Measurements from ENCODE around the gene CACHD1.
"Not testable (repeated sequence)": the region's sequence is repeated elsewhere in the genome, so short reads cannot be mapped to it uniquely, and the experiment has no call there.

CACHD1 gene

DNA sequence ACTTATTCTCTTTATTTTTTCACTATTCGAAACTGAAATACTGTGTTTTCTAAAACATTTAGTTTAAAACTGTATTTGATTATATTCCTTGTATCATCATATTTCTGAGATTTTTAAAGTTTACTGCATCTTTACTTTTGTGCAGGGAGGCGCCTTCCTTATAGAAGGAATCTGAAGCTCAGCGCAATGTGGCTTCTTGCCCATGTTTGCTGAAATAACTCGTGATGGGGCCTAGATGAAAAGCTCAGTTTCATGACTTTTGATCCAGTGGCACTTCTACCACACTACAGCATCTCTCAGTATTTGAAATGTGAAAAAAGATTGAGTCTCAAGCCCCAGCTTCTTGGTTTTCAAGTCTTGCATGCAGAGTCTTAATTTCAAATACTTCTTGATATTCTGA, 28.4 kb downstream of the CACHD1 start:
- DNase-seq = no peak

DNA sequence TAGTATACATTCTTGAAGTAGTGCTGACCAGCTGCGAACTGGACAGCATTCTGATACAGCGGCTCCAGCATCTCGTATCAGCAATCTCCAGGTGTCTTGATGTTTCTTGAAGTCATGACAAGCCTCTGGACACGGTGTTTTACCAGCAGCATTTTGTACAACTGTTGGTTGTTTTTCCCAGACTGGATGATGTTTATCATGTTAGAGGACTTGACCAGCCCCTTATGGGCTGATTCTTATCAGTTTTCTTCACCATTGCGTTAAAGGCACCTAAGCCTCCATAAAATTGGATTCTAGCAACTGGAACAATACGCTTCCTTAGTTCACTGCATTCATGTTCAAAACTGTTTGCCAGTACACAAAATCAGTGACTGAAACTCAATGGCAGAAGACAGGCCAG, 29.1 kb downstream of the CACHD1 start:
- DNase-seq = no peak

DNA sequence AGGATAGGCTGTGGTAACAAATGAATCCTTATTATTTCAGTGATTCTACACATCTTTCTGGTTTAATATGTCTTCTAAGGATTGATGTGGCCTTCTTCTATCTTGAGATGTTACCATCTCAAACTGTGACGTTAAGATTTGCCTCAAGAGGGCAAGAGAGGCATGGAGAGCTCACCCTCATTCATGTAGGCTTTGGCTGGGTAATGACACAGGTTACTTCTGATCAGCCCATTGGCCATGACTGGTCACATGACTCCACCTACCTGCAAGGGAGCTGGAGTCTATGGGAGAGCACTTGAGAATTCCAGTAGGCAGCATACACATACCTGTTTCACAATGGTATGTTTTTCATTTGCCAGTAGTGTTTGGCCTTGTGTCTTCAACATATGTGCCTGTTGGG, 30.0 kb downstream of the CACHD1 start:
- no peak for DNase-seq

DNA sequence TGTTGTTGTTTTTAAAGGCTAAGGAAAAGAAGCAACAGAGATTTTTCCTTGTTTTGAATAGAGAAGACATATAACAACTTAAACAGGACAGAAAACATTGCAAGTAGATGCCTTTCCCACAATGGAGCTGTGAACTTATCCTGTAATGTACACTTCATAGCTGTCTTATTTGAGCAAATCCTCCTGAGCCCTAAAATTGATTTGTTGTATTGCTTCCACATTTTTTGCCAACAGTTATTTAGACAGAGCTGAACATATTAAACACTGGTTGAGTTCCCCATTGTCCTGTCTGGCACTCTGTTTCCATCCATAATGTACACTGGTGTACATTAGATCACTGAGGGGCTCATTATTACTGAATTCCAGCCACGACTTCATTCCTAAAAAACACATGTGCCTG, 32.2 kb downstream of the CACHD1 start:
- DNase-seq = no peak

DNA sequence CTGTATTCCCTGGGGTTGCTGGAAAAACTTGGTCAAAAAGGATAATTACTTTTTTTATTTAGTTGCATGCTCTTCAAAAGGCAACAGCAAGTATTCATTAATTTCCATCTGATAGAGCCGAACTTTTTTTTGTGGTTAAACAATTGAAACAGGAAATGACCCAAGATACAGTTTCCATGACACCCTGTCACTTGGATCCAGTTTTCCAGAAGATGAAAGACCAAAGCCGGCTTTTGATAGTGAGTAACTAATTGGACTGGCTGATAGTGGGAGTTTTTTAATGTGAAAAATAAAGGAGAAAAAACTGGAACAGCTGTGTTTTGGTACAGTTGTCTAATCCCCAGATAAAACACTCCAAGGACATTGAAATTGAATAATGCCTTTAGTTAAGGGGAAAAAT, 33.0 kb downstream of the CACHD1 start:
- no peak for DNase-seq

DNA sequence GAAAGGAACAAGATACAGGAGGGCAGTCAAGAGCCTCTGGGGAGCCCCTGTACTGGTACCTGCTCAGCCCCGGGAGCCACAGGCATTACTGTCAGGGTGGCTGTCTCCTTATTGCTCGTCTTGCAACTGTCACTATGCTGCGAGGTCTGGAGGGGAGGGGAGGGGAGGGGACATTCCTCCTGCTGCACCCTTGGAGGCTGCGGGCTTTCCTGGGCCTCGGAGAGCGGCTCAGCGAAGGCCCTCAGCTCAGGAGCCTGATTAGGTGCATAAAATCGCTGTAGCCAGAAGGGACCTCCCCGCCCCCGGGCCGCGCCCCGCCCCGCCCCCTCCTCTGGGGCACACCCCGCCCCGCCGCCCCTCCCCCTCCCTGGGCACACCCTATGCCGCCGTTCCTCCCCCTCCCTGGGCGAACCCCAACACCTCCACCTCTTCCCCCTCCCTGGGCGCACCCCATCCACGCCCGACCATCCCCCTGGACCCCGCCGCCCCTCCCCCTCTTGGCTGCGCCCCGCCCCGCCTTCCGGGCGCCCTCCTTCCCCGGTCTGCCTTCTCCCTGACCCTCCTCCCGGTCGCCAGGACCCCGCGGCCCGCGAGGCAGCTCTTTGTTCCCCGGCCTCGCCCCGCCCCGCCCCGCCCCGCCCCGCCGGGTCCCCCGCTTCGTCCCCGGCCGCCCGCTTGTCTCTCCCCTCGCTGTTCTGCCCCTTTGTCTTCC, 35.5 kb downstream of the CACHD1 start:
- no peak for DNase-seq

DNA sequence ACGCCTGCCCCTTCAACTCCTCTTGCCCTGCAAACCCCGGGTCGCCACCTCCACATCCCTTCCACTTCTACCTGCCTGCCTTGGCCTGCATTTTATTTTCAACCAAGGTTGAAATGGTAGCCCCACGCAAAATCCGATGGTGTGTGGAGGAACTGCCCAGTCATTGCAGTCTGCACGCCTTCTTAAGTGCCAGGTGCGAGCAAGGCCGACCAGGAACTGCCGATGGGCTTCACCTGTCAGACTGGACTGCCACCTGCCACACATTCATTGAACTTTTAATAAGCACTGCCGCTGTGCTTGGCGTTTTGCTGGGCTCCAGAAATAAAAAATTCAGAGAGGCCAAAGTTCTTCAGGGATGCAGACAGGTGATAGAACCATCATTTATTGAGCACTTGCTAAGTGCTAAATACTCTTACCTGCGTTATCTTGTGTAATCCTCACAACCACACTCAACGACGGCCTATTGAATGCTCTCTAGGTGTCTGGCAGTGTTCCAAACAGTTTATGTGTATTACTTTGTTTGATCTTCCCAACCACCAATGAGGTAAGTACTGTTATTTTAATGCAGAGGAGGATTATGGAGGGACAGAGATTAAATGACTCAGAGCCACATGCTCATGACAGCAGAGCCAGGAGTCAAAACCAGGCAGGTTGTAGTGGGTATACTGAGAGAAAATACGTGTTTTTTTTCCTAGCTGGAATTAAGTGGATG, 36.2 kb downstream of the CACHD1 start:
- no peak for DNase-seq

DNA sequence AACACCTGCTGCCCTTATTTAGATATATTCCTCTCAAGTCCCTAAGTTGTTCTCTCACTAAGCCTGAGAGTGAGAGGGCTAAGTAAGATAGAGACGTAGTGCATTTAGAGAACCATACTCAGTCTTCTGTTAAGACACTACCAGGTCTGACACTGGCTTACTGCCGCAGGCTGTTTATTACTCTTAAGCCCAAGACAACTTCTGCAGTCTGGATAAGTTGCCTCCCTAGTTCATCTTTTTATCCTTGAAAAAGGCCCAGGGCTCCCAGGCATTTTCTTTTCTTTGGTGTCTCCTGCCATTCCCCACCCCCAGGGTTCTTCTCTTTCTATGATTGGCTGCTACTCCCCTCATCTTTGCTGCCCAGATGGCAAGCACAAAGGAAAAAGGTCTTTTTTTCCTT, 38.7 kb downstream of the CACHD1 start:
- no peak for DNase-seq

- no peak for DNase-seq
Measured at GRCh38 chr1:64511044-64511443, 41.1 kb downstream of the CACHD1 start.

DNA sequence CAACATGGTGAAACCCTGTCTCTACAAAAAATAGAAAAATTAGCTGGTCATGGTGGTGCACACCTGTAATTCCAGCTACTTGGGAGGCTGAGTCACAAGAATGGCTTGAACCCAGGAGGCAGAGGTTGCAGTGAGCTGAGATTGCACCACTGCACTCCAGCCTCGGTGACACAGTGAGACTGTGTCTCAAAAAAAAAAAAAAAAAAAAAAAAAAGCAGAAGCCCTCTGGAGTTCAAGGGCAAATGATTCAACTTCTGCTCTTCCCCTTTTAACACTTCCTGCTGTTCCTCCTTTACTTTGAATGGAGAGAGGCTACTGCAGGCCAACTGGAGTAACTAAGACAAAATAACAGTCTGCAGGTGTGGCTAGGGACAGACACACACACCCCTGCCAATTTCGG, 42.3 kb downstream of the CACHD1 start:
- not testable (repeated sequence) for DNase-seq

DNA sequence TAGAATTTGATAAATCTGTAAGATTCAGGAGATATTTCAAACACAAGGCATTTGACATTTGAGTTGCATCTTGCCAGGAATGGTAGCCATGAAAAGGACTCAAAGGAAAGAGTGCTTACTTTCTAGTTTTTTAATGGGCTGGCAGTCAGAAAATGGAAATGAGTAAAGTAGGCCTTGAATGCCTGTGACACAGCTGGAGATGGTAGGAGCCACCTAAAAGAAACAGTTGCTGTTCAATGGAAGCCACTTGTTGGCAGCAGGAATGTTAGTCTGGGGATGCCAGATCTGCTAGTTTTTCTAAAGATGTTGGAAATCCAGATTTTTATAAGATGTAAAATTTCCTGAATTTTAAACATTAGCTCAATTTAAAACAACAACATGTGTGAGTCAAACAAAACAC, 43.6 kb downstream of the CACHD1 start:
- DNase-seq = no peak

GRCh38 chr1:64514197-64514765, 44.4 kb downstream of the CACHD1 start:
- no peak for DNase-seq

- no peak for DNase-seq
Measured at GRCh38 chr1:64515427-64515826, 45.5 kb downstream of the CACHD1 start.

DNA sequence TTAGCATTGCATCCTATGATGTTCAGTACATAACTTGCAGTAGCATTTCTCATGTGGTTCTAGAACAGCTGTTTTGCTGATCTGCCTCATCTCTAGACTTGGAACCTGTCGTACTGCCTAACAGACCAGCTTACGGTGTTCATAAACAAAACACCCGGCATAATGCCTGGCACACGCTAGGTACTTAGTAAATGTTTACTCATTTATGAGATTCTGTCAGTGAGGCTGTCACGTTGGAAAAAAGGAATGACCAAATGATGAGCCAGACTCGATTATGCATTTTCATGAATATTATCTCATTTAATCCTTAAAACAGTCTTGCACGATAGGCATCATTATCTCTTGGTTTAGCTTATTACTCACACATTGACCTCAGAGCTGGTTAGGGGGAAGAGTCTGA, 46.4 kb downstream of the CACHD1 start:
- no peak for DNase-seq

DNA sequence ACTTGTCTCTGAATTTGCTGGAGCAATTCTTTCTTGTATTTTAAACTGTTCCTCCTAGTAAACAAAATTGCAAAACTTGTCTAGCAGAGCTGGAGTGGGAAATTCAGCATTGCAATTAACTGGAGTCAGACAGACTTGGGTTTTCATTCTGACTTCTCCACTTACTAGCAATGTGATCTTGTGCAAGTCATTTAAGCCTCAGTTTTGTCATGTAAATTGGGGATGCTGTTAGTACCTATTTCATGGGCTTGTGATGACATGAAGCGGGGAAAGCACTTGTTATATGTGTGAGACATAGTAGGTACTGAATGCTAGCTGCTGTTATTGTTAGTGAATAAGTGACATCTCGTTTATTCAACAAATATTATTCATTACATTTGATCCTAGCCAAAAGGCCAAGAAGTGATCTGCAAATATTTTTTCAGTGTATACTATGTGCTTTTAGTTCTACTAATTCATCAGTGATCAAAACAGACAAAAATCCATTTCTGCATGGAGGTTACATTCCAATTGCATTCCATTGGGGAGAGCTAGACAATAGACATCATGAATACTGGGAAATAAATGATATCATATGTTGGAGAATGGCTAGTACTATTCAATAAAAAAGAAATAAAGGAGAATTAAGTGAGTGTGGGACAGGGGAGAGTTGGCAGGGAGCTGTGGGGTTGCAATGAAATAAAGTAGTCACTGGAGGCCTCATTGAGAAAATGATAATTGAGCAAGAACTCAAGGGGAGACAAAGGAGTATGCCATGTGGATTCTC, 47.1 kb downstream of the CACHD1 start:
- DNase-seq = no peak

GRCh38 chr1:64517640-64518039, 47.7 kb downstream of the CACHD1 start:
- no peak for DNase-seq

DNA sequence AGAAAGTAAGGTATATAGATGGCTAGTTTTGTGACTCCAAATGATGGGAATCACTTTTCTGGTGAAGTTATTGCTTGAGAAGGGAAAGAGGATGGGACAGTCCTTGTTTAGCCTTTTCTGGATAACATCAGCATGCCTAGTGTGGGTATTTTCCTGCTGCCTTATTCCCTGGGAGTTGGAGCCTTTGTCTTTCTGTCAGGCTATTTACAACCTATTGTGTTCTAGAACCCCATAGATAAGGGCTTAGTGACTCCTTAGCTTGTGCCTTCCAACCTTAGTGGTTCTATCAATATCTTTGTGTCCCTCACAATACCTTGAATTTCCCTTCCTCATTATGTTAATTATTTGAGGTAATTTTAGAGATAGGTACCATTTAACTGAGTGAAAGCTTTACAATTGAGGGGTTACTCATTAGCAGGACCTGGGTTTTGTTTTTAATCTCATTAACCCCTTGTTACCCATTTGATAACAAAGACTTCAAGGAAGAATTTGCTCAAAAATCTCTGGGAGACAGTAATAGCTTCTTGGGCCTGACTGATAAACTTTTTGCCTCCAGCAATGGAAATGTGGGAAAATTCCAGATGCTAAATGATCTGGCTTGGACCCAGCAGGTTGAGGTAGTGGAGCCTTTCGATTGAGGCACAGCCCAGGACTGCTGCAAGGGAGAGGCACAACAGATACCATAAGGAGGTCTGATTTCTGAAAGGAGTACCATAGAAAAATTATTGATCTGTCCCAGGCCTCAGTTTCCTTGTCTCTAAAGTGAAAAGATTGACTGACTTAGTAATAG, 49.0 kb downstream of the CACHD1 start:
- no peak for DNase-seq

GRCh38 chr1:64519901-64520300, 50.0 kb downstream of the CACHD1 start:
- no peak for DNase-seq

DNA sequence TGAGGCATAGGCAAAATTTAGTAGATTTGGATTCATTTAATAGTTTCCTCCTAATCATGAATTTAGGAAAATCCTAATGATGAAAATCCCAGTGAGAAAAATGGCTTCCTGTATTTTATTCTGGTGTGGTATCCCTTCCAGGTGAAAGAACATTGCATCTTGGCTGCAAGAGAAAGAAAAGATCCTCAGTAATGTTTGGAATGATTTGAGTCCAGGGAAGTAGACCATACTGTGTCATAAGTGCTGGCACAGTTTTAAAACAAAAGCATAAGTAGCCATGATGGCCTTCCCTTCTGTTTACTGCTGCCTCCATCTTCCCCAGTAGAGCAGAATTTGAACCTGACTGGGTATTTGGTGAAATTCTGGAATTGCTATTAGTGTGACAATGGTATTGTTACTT, 52.8 kb downstream of the CACHD1 start:
- no peak for DNase-seq

DNA sequence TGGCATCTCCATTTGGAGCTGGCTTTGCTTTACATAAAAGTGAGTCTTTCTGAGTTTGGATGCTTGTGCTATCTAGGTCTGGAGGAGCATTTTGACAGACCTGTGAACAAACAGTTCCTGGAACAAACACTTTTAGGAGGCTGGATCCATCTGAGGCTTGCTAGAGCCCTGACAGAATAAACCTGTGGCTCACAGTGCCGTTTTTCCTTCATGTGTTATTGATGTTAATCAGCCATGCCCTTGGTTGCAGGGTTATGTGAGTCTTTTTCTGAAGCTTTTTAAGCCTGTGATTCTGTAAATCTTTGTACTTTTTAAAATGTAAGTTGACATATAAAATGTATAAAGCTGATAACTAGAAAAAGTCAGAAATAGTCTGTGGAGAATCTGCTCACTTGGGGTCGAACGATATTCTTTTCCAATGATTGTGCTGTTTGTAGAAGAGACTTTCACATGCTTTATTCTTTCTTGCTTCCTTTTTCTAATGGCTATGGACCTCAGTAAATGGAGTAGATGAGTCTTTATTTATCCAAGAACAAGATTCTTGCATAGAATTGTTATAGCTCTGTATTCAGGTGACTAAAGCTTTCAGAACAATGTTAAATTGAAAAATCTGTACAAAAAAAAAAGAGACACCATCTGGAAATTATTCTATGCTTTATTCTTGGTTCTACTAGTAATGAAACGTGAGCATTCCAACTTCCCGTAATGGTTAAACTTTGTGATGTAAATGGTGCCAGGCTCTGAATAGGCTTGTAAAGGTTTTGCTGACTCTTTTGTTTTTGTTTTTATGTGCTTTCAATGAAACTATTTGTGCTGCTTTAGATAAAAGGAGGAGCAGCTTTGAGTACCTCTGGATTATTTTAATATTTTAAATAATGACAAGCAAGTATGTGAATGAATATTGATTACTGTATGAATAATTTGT, 53.7 kb downstream of the CACHD1 start:
- DNase-seq = no peak

DNA sequence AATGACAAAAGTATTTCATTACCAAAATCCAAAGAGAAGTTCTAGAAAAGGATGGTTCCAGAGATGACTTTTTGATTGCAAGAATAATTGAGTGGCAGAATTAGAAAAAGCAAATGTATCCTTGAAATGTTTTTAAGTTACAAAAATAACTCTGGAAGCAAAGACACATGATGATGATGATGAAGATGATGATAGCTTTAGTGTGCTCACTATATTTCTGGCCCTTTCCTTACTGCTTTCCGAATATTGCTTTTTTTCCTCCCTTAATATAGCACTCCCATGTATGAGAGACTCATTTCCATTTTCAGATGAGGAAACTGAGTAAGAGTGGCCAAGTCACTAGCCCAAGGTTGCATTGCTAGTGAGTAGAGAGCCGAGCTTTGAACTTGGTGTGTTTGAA, 54.7 kb downstream of the CACHD1 start:
- no peak for DNase-seq
